NCI-H2227 (cell line): ENCODE measurements around the gene SYNJ2BP.

Experiments used
- DNase-seq: peaks from one replicate; lab custom pipeline; 2025; ENCODE audit not compliant: unreplicated experiment; lab: John Stamatoyannopoulos, UW

The SYNJ2BP gene

GRCh38 chr14:70392676-70393075 is 24.2 kb downstream of the SYNJ2BP start:
- no peak for DNase-seq

DNA sequence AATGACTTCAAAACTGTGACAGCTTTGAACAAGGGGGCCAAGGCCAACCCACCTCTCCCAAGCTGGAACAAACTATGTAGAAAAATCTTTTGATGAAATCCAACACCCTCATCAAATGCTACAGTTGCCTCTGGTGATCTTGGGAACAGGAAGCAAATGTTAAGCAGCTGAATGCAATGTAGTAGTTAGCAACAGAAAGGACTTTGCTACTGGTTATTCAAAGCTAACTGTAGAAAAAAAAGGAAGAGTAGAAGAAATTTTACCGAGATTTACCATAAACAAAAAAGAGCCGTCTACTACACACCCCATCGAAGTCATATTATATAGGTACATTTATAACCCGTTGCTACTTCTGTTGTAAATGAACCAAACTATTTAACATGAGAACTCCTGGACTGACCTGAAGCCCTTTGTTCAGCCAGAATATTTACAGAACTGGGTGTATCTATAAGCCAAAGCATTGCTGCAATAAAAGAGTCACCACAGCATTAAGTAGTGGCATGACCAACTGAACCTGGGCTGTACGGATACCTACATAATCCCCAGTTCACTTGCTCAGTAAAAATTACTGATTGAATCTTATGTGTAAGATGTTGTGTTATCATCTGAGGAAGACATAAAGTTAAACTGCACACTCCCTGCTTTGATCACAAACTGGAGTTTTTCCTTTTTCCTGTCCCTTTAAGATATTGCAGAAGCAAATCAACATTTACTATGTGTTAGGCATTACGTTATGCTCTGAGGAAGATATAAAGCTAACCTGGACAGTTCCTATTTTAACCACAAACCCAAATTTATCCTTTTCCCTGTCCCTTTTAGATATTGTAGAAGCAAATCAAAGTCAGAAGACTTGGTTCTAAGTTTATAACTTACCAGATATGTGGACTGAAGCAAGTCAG is 25.1 kb downstream of the SYNJ2BP start:
- DNase-seq, result no peak

DNA sequence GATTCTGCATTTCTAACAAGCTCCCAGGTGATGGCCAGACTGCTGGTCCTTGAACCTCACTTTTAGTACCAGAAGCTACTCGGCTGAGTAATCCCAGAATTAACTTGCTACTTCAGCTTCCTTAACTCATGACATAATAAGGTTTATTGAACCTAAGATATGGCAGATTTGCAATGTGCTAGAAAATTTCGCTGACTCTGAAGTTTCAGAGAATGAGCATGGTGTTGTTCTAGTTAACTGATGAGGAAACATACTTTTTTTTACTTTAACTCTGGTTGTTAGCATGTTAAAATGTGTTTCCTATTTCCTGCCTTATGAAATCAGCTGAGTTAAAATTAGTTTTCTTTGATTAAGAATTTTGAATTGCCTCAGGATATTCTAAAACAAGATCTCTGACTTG is 34.4 kb downstream of the SYNJ2BP start:
- DNase-seq, result no peak

DNA sequence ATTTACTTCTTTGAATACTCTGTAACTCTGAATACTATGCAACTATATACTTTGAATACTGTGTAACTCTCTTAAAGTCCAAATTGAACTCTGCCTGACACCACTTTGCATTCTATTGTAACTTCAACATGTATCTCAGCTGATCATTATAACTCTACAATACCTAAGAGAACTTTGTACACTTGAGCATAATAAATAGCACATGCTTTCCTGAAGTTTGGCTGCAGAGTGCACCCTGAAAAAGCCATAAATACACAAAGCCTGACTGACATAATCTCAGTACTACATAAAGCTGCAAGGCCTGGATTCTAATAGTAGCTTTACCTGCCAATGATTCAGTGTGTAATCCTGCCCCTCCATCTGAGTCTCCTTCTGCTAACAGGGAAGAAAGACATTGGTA is 36.1 kb downstream of the SYNJ2BP start:
- no peak for DNase-seq

- no peak for DNase-seq
These were observed 38.2 kb downstream of the SYNJ2BP start for GRCh38 chr14:70378696-70379095.
